ENCODE results near the gene CCDC85A. TPM values are rescaled to one million over a fixed set of nuclear protein-coding genes. Genes with fewer than 3 reads are reported as not detected.

The CCDC85A gene
- total RNA-seq, 1 experiment from 2014 or later, result 0.10 TPM

- DNase-seq (ENCODE audit: low read depth, low spot score) (no peak), ATAC-seq (no peak)
- H3K9me3 ChIP-seq (ENCODE audit: control insufficient read depth in 1 of 2, insufficient read depth in 1 of 2, low read depth in 1 of 2, low read length in 2 of 2), result no peaks in the 10 kb centered on the region
- no peaks in the 10 kb centered on the region for H3K36me3 ChIP-seq (ENCODE audit: control insufficient read depth in 1 of 2, insufficient read depth in 2 of 2, low read length in 2 of 2)
- no peak overlapping the region for H3K4me3 ChIP-seq (replicated peaks in 1 of 2; ENCODE audit: low read depth in 1 of 2, low read length in 2 of 2)
- no peaks in the 10 kb centered on the region for H3K4me1 ChIP-seq (ENCODE audit: control insufficient read depth in 1 of 2, insufficient read depth in 2 of 2, low read length in 2 of 2)
- intact Hi-C loops (cut with micrococcal nuclease), result no loop called here
- no peak for TF ChIP-seq SRF (IDR thresholded peaks at IDR 0.05; ENCODE audit: low read depth)
- ChIA-PET CTCF (no interaction called here), RAD21 (ENCODE audit: low non-redundant PET in 1 of 2, low total read pairs in 2 of 2, uncharacterized antibody in 2 of 2, unreplicated experiment in 2 of 2) (no interaction called here), POLR2A (no interaction called here)
- no peak overlapping the region for H2AFZ ChIP-seq (ENCODE audit: low read depth, low read length, poor library complexity, severe bottlenecking)
- H3K9ac ChIP-seq (ENCODE audit: low read length), result no peak overlapping the region
- no peaks in the 10 kb centered on the region for H3K9me2 ChIP-seq (ENCODE audit: insufficient read depth)
- no peaks in the 10 kb centered on the region for H4K20me1 ChIP-seq (ENCODE audit: insufficient read depth)
- no peak overlapping the region for H3K4me2 ChIP-seq (ENCODE audit: low read length)
- no TSS peak for BruUV-seq (replicated peaks)
- no peaks in the 10 kb centered on the region for H3K79me2 ChIP-seq (ENCODE audit: insufficient read depth, low read length)
- no peak overlapping the region for H3K27ac ChIP-seq (ENCODE audit: low read depth, low read length)
- no peaks in the 10 kb centered on the region for H3K27me3 ChIP-seq (ENCODE audit: insufficient read depth, low read length)
Observed at GRCh38 chr2:56314796-56315195, 131.0 kb downstream of the CCDC85A start.

GRCh38 chr2:56315376-56315775 is 131.6 kb downstream of the CCDC85A start:
- H3K36me3 ChIP-seq (ENCODE audit: control insufficient read depth in 1 of 2, insufficient read depth in 2 of 2, low read length in 2 of 2), result no peaks in the 10 kb centered on the region
- no peak overlapping the region for H2AFZ ChIP-seq (ENCODE audit: low read depth, low read length, poor library complexity, severe bottlenecking)
- ChIA-PET CTCF (no interaction called here), RAD21 (ENCODE audit: low non-redundant PET in 1 of 2, low total read pairs in 2 of 2, uncharacterized antibody in 2 of 2, unreplicated experiment in 2 of 2) (no interaction called here), POLR2A (no interaction called here)
- H3K9ac ChIP-seq (ENCODE audit: low read length), result no peak overlapping the region
- H3K9me3 ChIP-seq (ENCODE audit: control insufficient read depth in 1 of 2, insufficient read depth in 1 of 2, low read depth in 1 of 2, low read length in 2 of 2), result no peaks in the 10 kb centered on the region
- TF ChIP-seq EGR1 (IDR thresholded peaks at IDR 0.05; ENCODE audit: low read depth) (no peak), POLR2AphosphoS5 (IDR thresholded peaks at IDR 0.05; ENCODE audit: low read depth, low read length) (no peak), ZNF274 (IDR thresholded peaks at IDR 0.05; ENCODE audit: low read depth, low read length) (no peak), ZFX (IDR thresholded peaks at IDR 0.05) (no peak)
- no peak for DNase-seq (ENCODE audit: low read depth, low spot score)
- BruUV-seq (replicated peaks), result no TSS peak
- no peaks in the 10 kb centered on the region for H4K20me1 ChIP-seq (ENCODE audit: insufficient read depth)
- H3K27ac ChIP-seq (ENCODE audit: low read depth, low read length), result no peak overlapping the region
- no peak for ATAC-seq
- H3K4me2 ChIP-seq (ENCODE audit: low read length), result no peak overlapping the region
- H3K79me2 ChIP-seq (ENCODE audit: insufficient read depth, low read length), result no peaks in the 10 kb centered on the region
- no peaks in the 10 kb centered on the region for H3K27me3 ChIP-seq (ENCODE audit: insufficient read depth, low read length)
- H3K4me1 ChIP-seq (ENCODE audit: control insufficient read depth in 1 of 2, insufficient read depth in 2 of 2, low read length in 2 of 2), result no peaks in the 10 kb centered on the region
- intact Hi-C loops (cut with micrococcal nuclease), result no loop called here
- no peak overlapping the region for H3K4me3 ChIP-seq (replicated peaks in 1 of 2; ENCODE audit: low read depth in 1 of 2, low read length in 2 of 2)
- H3K9me2 ChIP-seq (ENCODE audit: insufficient read depth), result no peaks in the 10 kb centered on the region

- no peaks in the 10 kb centered on the region for H3K4me1 ChIP-seq (ENCODE audit: control insufficient read depth in 1 of 2, insufficient read depth in 2 of 2, low read length in 2 of 2)
- no TSS peak for BruUV-seq (replicated peaks)
- POLR2A ChIA-PET, result no interaction called here
- TF ChIP-seq YY1 (IDR thresholded peaks at IDR 0.05; ENCODE audit: extremely low read depth, insufficient replicate concordance, low read depth, low read length) (no peak), ATF3 (IDR thresholded peaks at IDR 0.05) (no peak), EZH2phosphoT487 (IDR thresholded peaks at IDR 0.05; ENCODE audit: borderline replicate concordance) (no peak), POLR2A (IDR thresholded peaks at IDR 0.05; ENCODE audit: borderline replicate concordance, extremely low read depth, insufficient read depth, insufficient read length) (no peak)
- no peaks in the 10 kb centered on the region for H3K79me2 ChIP-seq (ENCODE audit: insufficient read depth, low read length)
- H3K36me3 ChIP-seq (ENCODE audit: control insufficient read depth in 1 of 2, insufficient read depth in 2 of 2, low read length in 2 of 2), result no peaks in the 10 kb centered on the region
- H4K20me1 ChIP-seq (ENCODE audit: insufficient read depth), result no peaks in the 10 kb centered on the region
- H2AFZ ChIP-seq (ENCODE audit: low read depth, low read length, poor library complexity, severe bottlenecking), result no peak overlapping the region
- RAD21 ChIA-PET (ENCODE audit: low non-redundant PET in 1 of 2, low total read pairs in 2 of 2, uncharacterized antibody in 2 of 2, unreplicated experiment in 2 of 2), result no interaction called here
- no peaks in the 10 kb centered on the region for H3K27me3 ChIP-seq (ENCODE audit: insufficient read depth, low read length)
- no peak overlapping the region for H3K4me3 ChIP-seq (replicated peaks in 1 of 2; ENCODE audit: low read depth in 1 of 2, low read length in 2 of 2)
- CTCF ChIA-PET, result no interaction called here
- H3K9me2 ChIP-seq (ENCODE audit: insufficient read depth), result no peaks in the 10 kb centered on the region
- H3K4me2 ChIP-seq (ENCODE audit: low read length), result no peak overlapping the region
- intact Hi-C loops (cut with micrococcal nuclease), result no loop called here
- DNase-seq (ENCODE audit: low read depth, low spot score), result no peak
- no peaks in the 10 kb centered on the region for H3K9me3 ChIP-seq (ENCODE audit: control insufficient read depth in 1 of 2, insufficient read depth in 1 of 2, low read depth in 1 of 2, low read length in 2 of 2)
- no peak overlapping the region for H3K27ac ChIP-seq (ENCODE audit: low read depth, low read length)
- no peak overlapping the region for H3K9ac ChIP-seq (ENCODE audit: low read length)
- ATAC-seq, result no peak
Observed at GRCh38 chr2:56316011-56316410, 132.2 kb downstream of the CCDC85A start.

Measured in HCT116 (cell line).